SU-DHL-6 (cell line): ENCODE results near the gene EFCAB6.

ENCODE experiments used
- CTCF ChIP-seq: fragments of 200-600 bp; sonication (generic); IDR thresholded peaks from one replicate; pipeline ENCODE4 v1.5.1; 2017; ENCODE audit warnings: antibody characterized with exemption, mild to moderate bottlenecking, low read length, moderate library complexity; ENCODE audit not compliant: insufficient read depth, poor library complexity, severe bottlenecking
- EZH2phosphoT487 ChIP-seq: fragments of 200-600 bp; sonication (generic), shearing (Covaris generic); conservative IDR thresholded peaks from 2 replicates; pipeline ENCODE4 v1.6.1; 2018; ENCODE audit warnings: mild to moderate bottlenecking, antibody characterized with exemption, low read length, moderate library complexity, mixed read lengths

DNA sequence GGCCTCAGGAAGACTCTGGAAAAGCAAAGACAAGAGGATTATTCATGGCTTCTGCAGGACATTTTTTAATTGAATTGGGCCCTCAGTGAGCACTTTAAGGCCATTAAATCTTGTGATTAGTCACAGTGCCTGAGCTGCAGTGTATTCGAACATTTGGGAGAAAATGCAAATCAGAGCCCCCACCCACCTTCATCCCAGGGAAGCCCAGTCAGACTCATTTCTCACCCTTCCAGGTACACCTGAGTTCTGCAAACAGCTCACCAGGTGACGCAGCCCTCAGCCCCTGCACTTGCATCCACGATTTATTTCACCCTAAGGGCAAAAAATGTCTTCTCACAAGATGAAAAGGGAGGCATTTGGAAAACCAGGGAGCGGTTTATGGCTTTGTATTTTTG is 271.6 kb downstream of the EFCAB6 start:
- TF ChIP-seq EZH2phosphoT487 (no peak), CTCF (no peak)
